ENCODE measurements around the gene FNDC10.
"Not testable (repeated sequence)": the region's sequence is repeated elsewhere in the genome, so short reads cannot be mapped to it uniquely, and the experiment has no call there.

DNA sequence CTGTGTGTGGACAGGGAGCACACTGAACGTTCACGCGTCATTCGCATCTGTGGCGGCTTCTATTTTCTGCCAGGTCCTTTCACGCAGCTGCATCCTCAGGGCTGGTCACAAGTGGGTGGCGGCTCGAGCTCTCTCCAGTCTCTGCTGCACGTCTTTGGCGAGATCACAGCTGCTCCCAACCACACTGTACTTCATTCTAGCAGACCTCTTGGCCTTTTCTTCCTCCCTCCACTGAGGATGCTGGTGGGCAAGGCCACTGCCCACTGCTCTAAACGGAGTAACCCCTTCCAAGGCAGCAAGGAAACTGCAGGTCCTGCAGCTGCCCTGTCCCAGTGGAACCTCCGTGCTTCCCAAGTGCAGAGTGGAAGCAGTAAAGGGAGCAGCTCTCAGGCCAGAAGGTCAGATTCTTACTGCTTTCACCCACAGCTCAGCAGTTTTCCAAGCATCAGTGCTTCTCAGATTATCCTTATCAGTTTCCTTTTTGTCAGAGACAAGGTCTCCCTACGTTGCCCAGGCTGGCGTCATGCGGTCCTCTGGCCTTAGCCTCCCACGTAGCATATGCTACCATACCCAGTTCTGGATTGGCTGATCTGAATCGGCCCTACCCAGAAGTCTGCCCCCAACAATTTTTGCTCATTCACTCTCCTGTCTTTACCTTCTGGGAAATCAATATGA, 47.8 kb upstream of the FNDC10 start:
- TF ChIP-seq, protein P1, sequence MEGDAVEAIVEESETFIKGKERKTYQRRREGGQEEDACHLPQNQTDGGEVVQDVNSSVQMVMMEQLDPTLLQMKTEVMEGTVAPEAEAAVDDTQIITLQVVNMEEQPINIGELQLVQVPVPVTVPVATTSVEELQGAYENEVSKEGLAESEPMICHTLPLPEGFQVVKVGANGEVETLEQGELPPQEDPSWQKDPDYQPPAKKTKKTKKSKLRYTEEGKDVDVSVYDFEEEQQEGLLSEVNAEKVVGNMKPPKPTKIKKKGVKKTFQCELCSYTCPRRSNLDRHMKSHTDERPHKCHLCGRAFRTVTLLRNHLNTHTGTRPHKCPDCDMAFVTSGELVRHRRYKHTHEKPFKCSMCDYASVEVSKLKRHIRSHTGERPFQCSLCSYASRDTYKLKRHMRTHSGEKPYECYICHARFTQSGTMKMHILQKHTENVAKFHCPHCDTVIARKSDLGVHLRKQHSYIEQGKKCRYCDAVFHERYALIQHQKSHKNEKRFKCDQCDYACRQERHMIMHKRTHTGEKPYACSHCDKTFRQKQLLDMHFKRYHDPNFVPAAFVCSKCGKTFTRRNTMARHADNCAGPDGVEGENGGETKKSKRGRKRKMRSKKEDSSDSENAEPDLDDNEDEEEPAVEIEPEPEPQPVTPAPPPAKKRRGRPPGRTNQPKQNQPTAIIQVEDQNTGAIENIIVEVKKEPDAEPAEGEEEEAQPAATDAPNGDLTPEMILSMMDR (IDR thresholded peaks at IDR 0.05), result not testable (repeated sequence)
- not testable (repeated sequence) for TF ChIP-seq POLR2A (IDR thresholded peaks at IDR 0.05)
